Glutamatergic neuron (in vitro differentiated cells): ENCODE measurements around the gene IL12RB2. TPM values are rescaled to one million over a fixed set of nuclear protein-coding genes. Genes with fewer than 3 reads are reported as not detected.
"Not testable (repeated sequence)": the region's sequence is repeated elsewhere in the genome, so short reads cannot be mapped to it uniquely, and the experiment has no call there.

ENCODE experiments used
- DNase-seq: peaks from one replicate; pipeline ENCODE4 v3.0.0; 2022
- H3K27ac Mint-ChIP-seq: one replicate; pipeline ENCODE4 v1.8.0; 2020; ENCODE audit warnings: mild to moderate bottlenecking, mixed read lengths, inconsistent platforms; ENCODE audit not compliant: unreplicated experiment
- H3K27me3 Mint-ChIP-seq: one replicate; pipeline ENCODE4 v1.8.0; 2020; ENCODE audit warnings: mild to moderate bottlenecking, moderate library complexity, mixed read lengths, inconsistent platforms; ENCODE audit not compliant: unreplicated experiment
- H3K36me3 Mint-ChIP-seq: one replicate; pipeline ENCODE4 v1.8.0; 2020; ENCODE audit warnings: mild to moderate bottlenecking, mixed read lengths, inconsistent platforms; ENCODE audit not compliant: unreplicated experiment
- H3K4me1 Mint-ChIP-seq: one replicate; pipeline ENCODE4 v1.8.0; 2020; ENCODE audit warnings: mild to moderate bottlenecking, low read depth, mixed read lengths, inconsistent platforms; ENCODE audit not compliant: unreplicated experiment
- H3K4me3 Mint-ChIP-seq: one replicate; pipeline ENCODE4 v1.8.0; 2020; ENCODE audit warnings: mild to moderate bottlenecking, mixed read lengths, inconsistent platforms; ENCODE audit not compliant: unreplicated experiment
- H3K9me3 Mint-ChIP-seq: one replicate; pipeline ENCODE4 v1.8.0; 2020; ENCODE audit warnings: mild to moderate bottlenecking, moderate library complexity, mixed read lengths, inconsistent platforms; ENCODE audit not compliant: unreplicated experiment
- total RNA-seq: library from RNA; stranded (reverse); fragmentation: NEBNext Ultra II Directional; extraction: Animal tissue kit (Norgen Biotek cat#: 25700); gene quantifications from one replicate; pipeline ENCODE4 v1.2.1, GENCODE V29; 2021; ENCODE audit not compliant: unreplicated experiment
- TF ChIP-seq, protein P1 (sequence below): fragments of 200-600 bp; sonication (generic); IDR thresholded peaks from one replicate; pipeline ENCODE4 v1.5.0; 2021; ENCODE audit not compliant: partially characterized antibody, unreplicated experiment

Gene IL12RB2
- total RNA-seq, 1 donor from 2014 or later, result not detected

DNA sequence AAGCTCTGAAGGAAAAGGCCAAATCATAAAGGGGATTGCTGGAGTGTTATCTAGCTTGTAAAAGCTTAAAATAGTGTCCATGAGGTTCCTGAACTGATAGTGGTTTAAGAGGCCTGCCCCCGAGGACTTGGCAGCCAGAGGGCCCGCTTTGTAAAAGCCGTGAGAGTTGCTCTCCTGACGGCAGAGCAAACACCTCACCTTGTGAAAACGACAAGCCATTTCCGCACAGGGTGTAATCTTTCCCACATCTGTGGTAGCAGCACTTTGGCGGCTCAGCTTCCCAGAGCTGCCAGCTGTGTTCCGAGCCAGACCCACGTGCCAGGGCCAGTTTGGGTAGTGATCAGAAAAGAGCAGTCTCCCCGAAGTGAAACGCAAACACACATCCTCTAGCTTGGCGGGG lies 85.6 kb downstream of the IL12RB2 start:
- Mint-ChIP-seq H3K36me3 (no peaks in the 10 kb centered on the region), H3K27ac (no peak overlapping the region), H3K4me1 (no peaks in the 10 kb centered on the region), H3K27me3 (peaks cover 2% of the 10 kb centered on the region), H3K9me3 (peaks cover 3% of the 10 kb centered on the region), H3K4me3 (no peak overlapping the region)
- TF ChIP-seq, protein P1, sequence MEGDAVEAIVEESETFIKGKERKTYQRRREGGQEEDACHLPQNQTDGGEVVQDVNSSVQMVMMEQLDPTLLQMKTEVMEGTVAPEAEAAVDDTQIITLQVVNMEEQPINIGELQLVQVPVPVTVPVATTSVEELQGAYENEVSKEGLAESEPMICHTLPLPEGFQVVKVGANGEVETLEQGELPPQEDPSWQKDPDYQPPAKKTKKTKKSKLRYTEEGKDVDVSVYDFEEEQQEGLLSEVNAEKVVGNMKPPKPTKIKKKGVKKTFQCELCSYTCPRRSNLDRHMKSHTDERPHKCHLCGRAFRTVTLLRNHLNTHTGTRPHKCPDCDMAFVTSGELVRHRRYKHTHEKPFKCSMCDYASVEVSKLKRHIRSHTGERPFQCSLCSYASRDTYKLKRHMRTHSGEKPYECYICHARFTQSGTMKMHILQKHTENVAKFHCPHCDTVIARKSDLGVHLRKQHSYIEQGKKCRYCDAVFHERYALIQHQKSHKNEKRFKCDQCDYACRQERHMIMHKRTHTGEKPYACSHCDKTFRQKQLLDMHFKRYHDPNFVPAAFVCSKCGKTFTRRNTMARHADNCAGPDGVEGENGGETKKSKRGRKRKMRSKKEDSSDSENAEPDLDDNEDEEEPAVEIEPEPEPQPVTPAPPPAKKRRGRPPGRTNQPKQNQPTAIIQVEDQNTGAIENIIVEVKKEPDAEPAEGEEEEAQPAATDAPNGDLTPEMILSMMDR, result no peak
- no peak for DNase-seq

DNA sequence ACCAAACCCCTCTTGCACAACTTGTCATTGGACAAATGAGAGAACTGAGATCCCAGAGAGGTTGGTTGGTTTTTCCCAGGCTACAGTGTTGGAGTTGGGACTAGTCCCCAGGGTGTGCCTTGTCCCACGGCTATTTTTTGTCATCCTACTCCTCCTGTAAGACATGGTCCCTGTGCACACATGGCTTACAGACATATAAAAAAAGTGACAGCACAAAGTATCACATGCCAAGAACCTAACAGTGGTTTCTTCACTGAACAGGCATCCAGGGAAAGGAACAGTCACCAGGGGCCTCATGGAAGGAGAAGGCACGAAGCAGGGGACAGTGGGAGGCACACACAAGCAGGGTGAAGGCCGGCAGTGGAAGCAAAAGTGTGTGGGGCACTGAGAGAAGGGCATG lies 86.1 kb downstream of the IL12RB2 start:
- TF ChIP-seq, protein P1, result no peak
- Mint-ChIP-seq H3K9me3 (peaks cover 3% of the 10 kb centered on the region), H3K4me1 (no peaks in the 10 kb centered on the region), H3K36me3 (no peaks in the 10 kb centered on the region), H3K27me3 (peaks cover 2% of the 10 kb centered on the region), H3K27ac (no peak overlapping the region), H3K4me3 (no peak overlapping the region)
- no peak for DNase-seq

DNA sequence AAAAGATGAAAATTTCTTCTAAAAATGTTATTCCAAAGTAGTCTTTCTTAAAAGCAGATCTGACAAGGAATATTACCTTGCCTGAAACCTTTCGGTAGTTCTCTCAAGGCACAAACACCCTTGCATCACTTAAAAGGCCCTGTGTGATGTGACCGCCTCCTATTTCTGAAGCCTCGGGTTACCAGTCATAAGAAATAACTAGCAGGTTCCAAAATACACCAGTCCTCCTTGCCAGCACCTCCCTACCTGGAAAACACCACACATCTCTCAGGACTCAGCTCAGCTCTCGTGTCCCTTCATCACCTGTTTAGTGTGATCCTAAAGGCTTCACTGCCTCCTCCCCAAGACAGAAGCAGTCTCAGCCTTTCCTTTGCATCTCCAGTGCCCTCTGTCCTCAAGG lies 86.9 kb downstream of the IL12RB2 start:
- Mint-ChIP-seq H3K36me3 (no peaks in the 10 kb centered on the region), H3K9me3 (peaks cover 3% of the 10 kb centered on the region), H3K27ac (no peak overlapping the region), H3K4me3 (no peak overlapping the region), H3K4me1 (no peaks in the 10 kb centered on the region), H3K27me3 (peaks cover 2% of the 10 kb centered on the region)
- TF ChIP-seq, protein P1, result no peak
- DNase-seq, result no peak

DNA sequence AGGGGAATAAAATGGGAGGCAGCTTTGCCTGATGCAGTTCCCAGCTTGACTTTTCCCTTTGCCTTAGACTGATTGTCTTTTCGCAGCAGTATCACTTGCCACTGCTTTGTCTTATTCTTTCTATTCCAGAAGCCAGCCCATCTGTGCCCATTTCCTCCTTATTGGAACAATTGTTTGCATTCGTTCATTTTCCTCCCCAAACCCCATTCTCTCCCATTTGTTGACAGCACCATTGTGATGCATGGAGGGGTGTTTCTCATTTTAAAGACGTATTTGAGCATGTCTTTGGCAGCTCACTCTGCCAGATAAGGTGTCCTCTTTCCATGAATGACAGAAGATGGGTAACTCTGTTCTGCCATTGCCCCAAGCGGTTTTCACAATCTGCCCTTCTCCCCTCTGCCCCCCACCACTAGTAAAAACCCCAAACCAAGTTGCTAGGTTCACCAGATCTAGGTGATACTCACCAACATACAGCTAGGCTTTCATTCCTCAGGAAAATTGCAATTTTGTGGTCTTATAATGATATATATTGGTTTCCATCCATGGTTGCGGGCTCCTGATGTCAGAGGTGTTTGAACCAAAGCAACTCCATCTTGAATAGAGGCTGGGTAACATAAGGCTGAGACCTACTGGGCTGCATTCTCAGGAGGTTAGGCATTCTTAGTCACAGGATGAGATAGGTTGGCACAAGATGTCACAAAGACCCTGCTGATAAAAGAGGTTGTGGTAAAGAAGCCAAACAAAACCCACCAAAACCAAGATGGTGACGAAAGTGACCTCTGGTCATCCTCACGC lies 91.7 kb downstream of the IL12RB2 start:
- Mint-ChIP-seq H3K4me3 (no peak overlapping the region), H3K4me1 (peaks cover 2% of the 10 kb centered on the region), H3K9me3 (peaks cover 9% of the 10 kb centered on the region), H3K36me3 (no peaks in the 10 kb centered on the region), H3K27ac (no peak overlapping the region), H3K27me3 (no peaks in the 10 kb centered on the region)
- no peak for DNase-seq
- TF ChIP-seq, protein P1, result no peak

DNA sequence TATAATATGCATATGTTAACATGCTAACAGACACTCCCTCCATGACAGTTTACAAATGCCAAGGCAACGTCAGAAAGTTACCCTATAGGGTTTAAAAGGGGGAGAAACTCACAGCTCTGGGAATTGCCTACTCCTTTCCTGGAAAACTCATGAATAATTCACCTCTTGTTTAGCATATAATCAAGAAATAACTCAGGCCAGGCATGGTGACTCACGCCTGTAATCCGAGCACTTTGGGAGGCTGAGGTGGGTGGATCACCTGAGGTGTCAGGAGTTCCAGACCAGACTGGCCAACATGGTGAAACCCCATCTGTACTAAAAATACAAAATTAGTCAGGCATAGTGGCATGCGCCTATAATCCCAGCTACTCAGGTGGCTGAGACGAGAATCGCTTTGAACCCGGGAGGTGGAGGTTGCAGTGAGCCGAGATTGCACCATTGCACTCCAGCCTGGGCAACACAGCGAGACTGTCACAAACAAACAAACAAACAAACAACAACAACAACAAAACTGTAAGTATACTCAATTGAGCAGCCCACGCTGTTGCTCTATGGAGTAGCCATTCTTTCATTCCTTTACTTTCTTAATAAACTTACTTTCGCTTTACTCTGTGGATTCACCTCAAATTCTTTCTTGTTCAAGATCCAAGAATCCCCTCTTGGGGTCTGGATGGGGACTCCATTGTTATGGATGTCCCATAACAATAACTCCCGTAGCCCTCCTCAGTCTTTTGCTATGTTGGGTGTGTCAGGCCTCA lies 92.5 kb downstream of the IL12RB2 start:
- H3K4me3 Mint-ChIP-seq, H3K27me3 Mint-ChIP-seq, DNase-seq, H3K9me3 Mint-ChIP-seq, H3K4me1 Mint-ChIP-seq, H3K27ac Mint-ChIP-seq, H3K36me3 Mint-ChIP-seq: not testable (repeated sequence)
